ENCODE results near the gene LPAR5. TPM values are rescaled to one million over a fixed set of nuclear protein-coding genes. Genes with fewer than 3 reads are reported as not detected.

Gene LPAR5
- 15.7 and 17.6 TPM in 2 replicates for total RNA-seq

GRCh38 chr12:6635856-6636531, at the start of gene LPAR5:
TSS of gene LPAR5 (minus strand) at chr12:6635959. CDS start at chr12:6621248, 14,711 bp downstream.

GRCh38 chr12:6662906-6663742, 27.4 kb upstream of the LPAR5 start, which contains the start of gene ING4:
TSS of gene ING4 (minus strand) at chr12:6663119. CDS start at chr12:6663101, 18 bp downstream.

GRCh38 chr12:6647083-6647604, 11.4 kb upstream of the LPAR5 start, which contains the start of gene ACRBP:
TSS of gene ACRBP (minus strand) at chr12:6647432. CDS start at chr12:6647366, 66 bp downstream.

Other genes starting within 250 kb of the LPAR5 start
- not detected in 2 replicates for gene CD27, start 191.0 kb downstream of the LPAR5 start, total RNA-seq
- gene TAPBPL, start 183.9 kb downstream of the LPAR5 start, total RNA-seq: 4.4 and 4.5 TPM in 2 replicates
- gene VAMP1, start 165.3 kb downstream of the LPAR5 start, total RNA-seq: 0.62 and 2.3 TPM in 2 replicates
- 103 and 161 TPM in 2 replicates for gene MRPL51, start 142.7 kb downstream of the LPAR5 start, total RNA-seq
- gene NCAPD2, start 141.9 kb downstream of the LPAR5 start, total RNA-seq: 36.9 and 103 TPM in 2 replicates
- 6,486 and 6,733 TPM in 2 replicates for gene GAPDH, start 101.4 kb downstream of the LPAR5 start, total RNA-seq
- 0.46 and 1.2 TPM in 2 replicates for gene IFFO1, start 79.9 kb downstream of the LPAR5 start, total RNA-seq
- gene NOP2, start 67.7 kb downstream of the LPAR5 start, total RNA-seq: 46.0 and 61.7 TPM in 2 replicates
- gene CHD4, start 28.6 kb downstream of the LPAR5 start, total RNA-seq: 153 and 169 TPM in 2 replicates
- 0.16 TPM in 1 of 2 replicates, not detected in the other for gene ACRBP, start 11.5 kb upstream of the LPAR5 start, total RNA-seq
- gene ING4, start 27.2 kb upstream of the LPAR5 start, total RNA-seq: 12.8 and 22.3 TPM in 2 replicates
- gene ZNF384, start 53.4 kb upstream of the LPAR5 start, total RNA-seq: 11.6 and 14.3 TPM in 2 replicates
- not detected in 2 replicates for gene PIANP, start 64.9 kb upstream of the LPAR5 start, total RNA-seq
- gene COPS7A, start 88.1 kb upstream of the LPAR5 start, total RNA-seq: 78.2 and 94.5 TPM in 2 replicates
- gene MLF2, start 117.2 kb upstream of the LPAR5 start, total RNA-seq: 359 and 402 TPM in 2 replicates
- 102 and 124 TPM in 2 replicates for gene PTMS, start 130.4 kb upstream of the LPAR5 start, total RNA-seq
- 0.08 TPM in 1 of 2 replicates, not detected in the other for gene LAG3, start 136.6 kb upstream of the LPAR5 start, total RNA-seq
- not detected in 2 replicates for gene CD4, start 153.6 kb upstream of the LPAR5 start, total RNA-seq
- gene GPR162, start 185.9 kb upstream of the LPAR5 start, total RNA-seq: not detected in 2 replicates
- gene P3H3, start 192.4 kb upstream of the LPAR5 start, total RNA-seq: 10.6 and 15.9 TPM in 2 replicates
- gene GNB3, start 205.0 kb upstream of the LPAR5 start, total RNA-seq: 0.47 and 0.49 TPM in 2 replicates
- 16.6 and 52.9 TPM in 2 replicates for gene CDCA3, start 215.3 kb upstream of the LPAR5 start, total RNA-seq
- 62.9 and 69.8 TPM in 2 replicates for gene USP5, start 216.2 kb upstream of the LPAR5 start, total RNA-seq
- gene TPI1, start 231.6 kb upstream of the LPAR5 start, total RNA-seq: 989 and 1,326 TPM in 2 replicates
- gene SPSB2, start 237.3 kb upstream of the LPAR5 start, total RNA-seq: 12.8 and 13.2 TPM in 2 replicates

Data from hair follicular keratinocyte (primary cell).